GM20431 (cell line): ENCODE results near the gene RPS6KB2.

Source experiments
- in situ Hi-C: fragments of 300-500 bp; cut with MseI, MboI; formaldehyde crosslinking; loops from one replicate; pipeline ENCODE4 v1.15.0; 2020; ENCODE audit warnings: low sequenced_read_pairs; ENCODE audit not compliant: unreplicated experiment

Gene RPS6KB2

GRCh38 chr11:67409261-67409666 lies 19.0 kb upstream of the RPS6KB2 start:
- in situ Hi-C loops: no loop called here

- in situ Hi-C loops: no loop called here
Observed at GRCh38 chr11:67409781-67410368, 18.4 kb upstream of the RPS6KB2 start.

GRCh38 chr11:67410369-67410831 lies 17.9 kb upstream of the RPS6KB2 start:
- in situ Hi-C loops: no loop called here

- in situ Hi-C loops: no loop called here
Observed at GRCh38 chr11:67410984-67411784, 17.1 kb upstream of the RPS6KB2 start.

- in situ Hi-C loops: no loop called here
Observed at GRCh38 chr11:67411785-67412152, 16.5 kb upstream of the RPS6KB2 start.

GRCh38 chr11:67412495-67413179 lies 15.7 kb upstream of the RPS6KB2 start:
- in situ Hi-C loops: no loop called here

- in situ Hi-C loops: no loop called here
Observed at GRCh38 chr11:67413266-67413849, 14.9 kb upstream of the RPS6KB2 start.

- in situ Hi-C loops: no loop called here
Observed at GRCh38 chr11:67415501-67416304, 12.6 kb upstream of the RPS6KB2 start, which contains the start of gene CARNS1. CARNS1 (plus strand) TSS chr11:67415678; CDS start chr11:67416200, 522 bp downstream.

GRCh38 chr11:67416416-67417335 lies 11.6 kb upstream of the RPS6KB2 start:
- in situ Hi-C loops: no loop called here

- in situ Hi-C loops: no loop called here
Observed at GRCh38 chr11:67417425-67417824, 10.9 kb upstream of the RPS6KB2 start.

GRCh38 chr11:67418476-67419281 lies 9.6 kb upstream of the RPS6KB2 start:
- in situ Hi-C loops: no loop called here

GRCh38 chr11:67419325-67420049 lies 8.8 kb upstream of the RPS6KB2 start:
- in situ Hi-C loops: no loop called here

GRCh38 chr11:67420147-67420645 lies 8.1 kb upstream of the RPS6KB2 start:
- in situ Hi-C loops: no loop called here

GRCh38 chr11:67420646-67421429 lies 7.5 kb upstream of the RPS6KB2 start:
- in situ Hi-C loops: no loop called here

GRCh38 chr11:67421430-67422031 lies 6.8 kb upstream of the RPS6KB2 start:
- in situ Hi-C loops: no loop called here

GRCh38 chr11:67422891-67423290 lies 5.4 kb upstream of the RPS6KB2 start:
- in situ Hi-C loops: no loop called here
